Activated CD4-positive, alpha-beta T cell treated with anti-CD3 and anti-CD28 coated beads, Interleukin-2, Interleukin-6, amounts not matched to agents 100 ng/mL and 50 ng/mL, durations not matched to agents 16 hours and 8 hours (primary cell): ENCODE measurements around the gene NOTCH1.
A peak's percentile ranks its signal among the peaks of the same experiment; 100 is the strongest.

Source experiments
- DNase-seq: peaks from one replicate; pipeline ENCODE4 v3.0.0-alpha.2; 2020

Gene NOTCH1

DNA sequence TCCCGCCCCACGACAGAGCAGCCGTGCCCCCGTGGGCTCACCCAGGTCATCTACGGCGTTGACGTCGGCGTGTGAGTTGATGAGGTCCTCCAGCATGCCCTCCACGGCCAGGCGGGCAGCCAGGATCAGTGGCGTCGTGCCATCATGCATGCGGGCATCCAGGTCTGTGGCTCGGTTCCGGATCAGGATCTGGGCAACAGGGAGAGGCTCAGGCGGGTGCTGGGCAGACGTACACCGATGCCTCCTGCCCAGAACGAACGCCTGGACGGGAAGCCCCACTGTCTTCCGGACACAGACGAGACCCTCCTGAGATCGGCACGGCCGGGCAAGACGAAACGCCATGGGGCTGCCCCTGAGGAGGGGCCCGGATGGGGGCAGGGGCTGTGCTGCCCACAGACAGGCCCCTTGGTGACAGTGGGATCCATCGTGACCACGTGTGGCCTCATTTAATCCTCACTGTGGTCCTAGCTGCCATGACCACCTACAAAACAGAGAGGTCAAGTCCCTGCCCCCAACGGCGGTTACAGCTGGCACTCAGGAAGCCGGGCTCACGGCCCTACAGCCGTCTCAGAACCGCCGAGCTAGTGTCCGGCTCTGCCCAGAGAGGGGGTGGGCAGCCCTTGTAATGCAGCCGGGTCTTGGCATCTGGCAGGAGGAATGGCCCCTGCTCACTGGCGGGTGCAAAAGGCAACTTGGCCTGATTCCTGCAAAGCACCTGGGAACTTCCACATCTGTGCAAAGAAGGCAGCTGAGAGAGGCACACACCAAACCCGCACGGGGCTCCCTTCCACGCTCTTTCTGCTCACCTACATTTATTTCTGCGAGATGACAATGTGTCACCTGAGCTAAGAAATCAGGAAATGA lies 46.5 kb downstream of the NOTCH1 start:
- no peak for DNase-seq

GRCh38 chr9:136497916-136498695 lies 47.7 kb downstream of the NOTCH1 start:
- DNase-seq, result no peak

- DNase-seq, result no peak
Observed at GRCh38 chr9:136496801-136497620, 48.8 kb downstream of the NOTCH1 start.

DNA sequence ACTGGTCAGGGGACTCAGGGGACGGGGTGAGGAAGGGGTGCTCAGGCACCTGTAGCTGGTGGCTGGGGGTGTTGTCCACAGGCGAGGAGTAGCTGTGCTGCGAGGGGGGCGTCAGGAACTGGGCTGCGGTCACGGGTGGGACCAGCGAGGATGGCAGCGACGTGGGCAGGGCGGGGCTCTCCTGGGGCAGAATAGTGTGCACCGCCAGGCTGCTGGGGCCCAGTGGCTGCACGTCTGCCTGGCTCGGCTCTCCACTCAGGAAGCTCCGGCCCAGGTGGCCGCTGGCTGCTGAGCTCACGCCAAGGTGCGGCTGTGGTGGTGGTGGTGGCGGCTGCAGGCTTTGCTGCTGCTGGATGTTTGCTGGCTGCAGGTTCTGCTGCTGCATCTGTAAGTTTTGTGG lies 49.7 kb downstream of the NOTCH1 start:
- no peak for DNase-seq

GRCh38 chr9:136495238-136495800 lies 50.5 kb downstream of the NOTCH1 start:
- DNase-seq, result no peak

- DNase-seq, result no peak
Observed at GRCh38 chr9:136494531-136495215, 51.2 kb downstream of the NOTCH1 start.

- no peak for DNase-seq
Observed at GRCh38 chr9:136494012-136494411, 51.8 kb downstream of the NOTCH1 start.

DNA sequence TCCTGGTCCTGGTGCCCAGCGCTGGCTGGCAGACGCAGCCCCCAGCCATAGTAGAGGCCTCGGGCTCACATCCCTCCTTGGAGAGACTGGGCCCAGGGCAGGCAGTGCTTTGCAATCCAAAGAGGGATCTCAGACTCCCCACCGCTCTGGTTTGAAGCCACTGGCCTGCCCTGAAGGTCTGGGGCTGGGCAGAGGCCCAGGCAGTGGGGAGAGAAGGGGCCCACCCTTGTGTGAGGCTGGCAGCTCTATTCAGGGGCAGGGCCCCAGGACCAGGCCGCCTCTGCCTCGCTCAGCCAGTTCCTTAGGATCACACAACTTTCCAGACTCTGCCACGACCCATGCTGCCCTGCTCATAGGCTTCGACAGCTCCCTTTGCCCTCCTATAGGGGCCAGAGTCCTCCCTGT lies 52.3 kb downstream of the NOTCH1 start:
- no peak for DNase-seq

DNA sequence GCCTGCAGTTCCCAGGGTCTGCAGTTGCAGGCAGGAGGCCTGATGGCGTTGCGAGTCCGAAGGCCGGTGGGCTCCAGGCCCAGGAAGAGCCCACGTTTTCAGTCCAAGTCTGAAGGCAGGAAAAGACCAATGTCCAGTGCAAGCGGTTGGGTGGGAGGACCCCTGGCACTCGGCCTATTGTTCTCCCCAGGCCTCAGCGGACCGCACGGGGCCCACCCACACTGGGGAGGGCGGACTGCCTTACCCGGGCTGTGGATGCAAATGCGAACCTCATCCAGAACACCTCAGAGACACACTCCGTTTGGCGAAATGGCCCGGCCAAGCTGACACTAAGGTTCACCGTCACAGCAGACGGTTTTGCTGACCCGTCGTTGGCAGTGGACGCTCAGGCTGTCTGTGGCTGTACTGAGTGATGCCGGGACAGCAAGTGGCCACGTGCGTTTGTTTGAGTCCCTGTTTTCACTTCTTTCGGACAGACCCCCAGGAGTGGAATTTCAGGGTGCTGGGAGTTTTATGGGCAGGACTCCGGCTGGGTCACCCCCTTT lies 52.8 kb downstream of the NOTCH1 start:
- DNase-seq, result no peak

- DNase-seq, result no peak
Observed at GRCh38 chr9:136489731-136490130, 56.1 kb downstream of the NOTCH1 start.

GRCh38 chr9:136488247-136489214 lies 57.3 kb downstream of the NOTCH1 start:
- DNase-seq, result peak; percentile 73

DNA sequence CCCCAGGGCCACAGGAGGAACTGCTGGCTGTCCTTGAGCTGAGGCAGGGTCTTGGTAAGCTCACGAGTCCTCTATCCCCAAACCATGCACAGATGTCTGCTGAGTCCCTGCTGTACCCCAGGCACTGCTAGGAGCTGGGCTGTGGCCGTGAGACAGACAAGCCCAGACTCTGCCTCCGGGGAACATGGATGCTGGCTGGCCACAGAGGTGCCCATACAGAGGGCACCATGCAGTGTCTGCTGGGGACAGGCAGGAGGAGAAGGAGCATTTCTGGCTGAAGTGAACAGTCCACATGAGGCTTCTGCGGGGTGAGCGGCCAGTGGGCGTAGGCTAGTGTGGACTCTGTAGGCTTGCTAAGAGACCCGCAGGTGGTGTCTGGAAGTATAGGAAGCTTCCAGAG lies 58.2 kb downstream of the NOTCH1 start:
- DNase-seq, result no peak

GRCh38 chr9:136486823-136487620 lies 58.8 kb downstream of the NOTCH1 start:
- no peak for DNase-seq

DNA sequence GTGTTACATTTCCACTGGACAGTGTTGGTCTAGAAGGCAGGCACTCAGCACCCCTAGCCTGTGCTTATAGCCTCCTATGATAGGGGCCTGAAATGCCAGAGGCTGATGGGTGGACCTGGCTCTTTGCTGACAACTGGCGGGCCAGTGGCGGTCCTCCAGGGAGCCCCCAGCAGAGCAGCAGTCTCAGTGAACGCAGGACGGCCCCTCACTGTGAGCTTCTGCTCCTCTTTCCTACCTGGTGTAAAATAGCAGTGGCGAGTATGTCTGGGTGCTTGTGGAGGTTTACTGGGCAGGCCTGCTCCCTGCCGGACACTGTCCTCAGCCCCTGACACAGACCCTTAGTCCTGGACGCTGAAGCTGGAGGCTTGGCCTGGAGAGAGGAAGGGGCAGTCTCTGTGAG lies 59.7 kb downstream of the NOTCH1 start:
- no peak for DNase-seq

- DNase-seq, result peak; percentile 86
Observed at GRCh38 chr9:136485049-136486045, 60.5 kb downstream of the NOTCH1 start.

DNA sequence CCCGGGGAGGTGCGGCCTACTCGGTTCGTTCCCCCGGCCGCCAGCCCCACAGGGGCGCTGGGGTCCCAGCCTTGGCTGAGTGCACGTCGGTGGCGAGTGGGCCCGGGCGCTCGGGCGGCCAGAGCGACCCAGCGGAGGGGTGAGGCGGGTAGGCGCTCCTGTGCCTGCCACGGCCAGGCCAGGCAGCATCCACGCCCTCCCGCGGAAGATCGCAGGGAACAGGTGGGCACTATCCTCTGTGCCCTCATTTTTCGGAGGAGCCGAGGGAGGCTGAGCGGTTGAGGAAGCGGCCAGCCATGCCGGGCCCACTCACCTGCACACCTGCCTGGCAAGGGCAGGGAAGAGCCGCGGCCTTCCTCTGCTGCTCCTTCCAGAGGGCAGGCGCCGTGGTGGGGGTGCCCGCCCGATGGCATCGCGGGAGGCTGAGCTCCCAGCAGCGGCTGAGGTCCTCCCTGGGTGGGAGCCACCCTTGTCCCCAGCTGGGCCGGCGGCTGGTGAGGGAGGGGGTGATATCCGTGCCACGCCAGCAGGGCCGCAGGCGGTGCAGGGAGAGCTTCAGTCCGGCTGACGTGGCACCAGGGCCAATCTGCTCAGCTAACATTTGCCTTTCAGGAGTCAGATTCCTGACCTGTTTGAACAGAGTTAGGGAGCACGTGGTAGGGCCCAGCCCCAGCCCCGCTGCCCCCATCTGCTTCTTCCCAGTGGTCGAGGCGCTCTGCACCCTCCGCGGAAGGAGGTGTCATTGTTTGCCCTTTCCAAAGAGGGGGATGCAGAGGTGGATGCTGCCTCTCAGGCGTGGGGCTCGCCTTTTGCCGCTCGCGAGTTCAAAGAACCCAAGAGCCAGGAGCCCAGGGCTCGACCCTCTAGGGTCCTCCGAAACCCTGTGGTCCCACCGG lies 61.4 kb downstream of the NOTCH1 start:
- no peak for DNase-seq

GRCh38 chr9:136483589-136484152 lies 62.2 kb downstream of the NOTCH1 start:
- peak; percentile 97 for DNase-seq
